ENCODE results near the gene SYNJ2. TPM values are rescaled to one million over a fixed set of nuclear protein-coding genes. Genes with fewer than 3 reads are reported as not detected.

SYNJ2 gene
- total RNA-seq, 3 donors from 2014 or later, result 22.9 to 27.8 (median 24.2) TPM

GRCh38 chr6:158122048-158122447, 140.4 kb downstream of the SYNJ2 start:
- Mint-ChIP-seq H3K27me3 (ENCODE audit: low read depth) (no peaks in the 10 kb centered on the region), H3K4me3 (no peak overlapping the region), H3K9me3 (no peaks in the 10 kb centered on the region), H3K36me3 (ENCODE audit: insufficient read depth) (peaks cover 33% of the 10 kb centered on the region), H3K4me1 (ENCODE audit: low read depth) (no peaks in the 10 kb centered on the region)
- DNase-seq, result no peak
- ATAC-seq, result no peak

- H3K9me3 Mint-ChIP-seq, result no peaks in the 10 kb centered on the region
- peaks cover 37% of the 10 kb centered on the region for H3K36me3 Mint-ChIP-seq (ENCODE audit: insufficient read depth)
- no peaks in the 10 kb centered on the region for H3K27me3 Mint-ChIP-seq (ENCODE audit: low read depth)
- DNase-seq (no peak), ATAC-seq (no peak)
- H3K4me3 Mint-ChIP-seq, result no peak overlapping the region
- no peaks in the 10 kb centered on the region for H3K4me1 Mint-ChIP-seq (ENCODE audit: low read depth)
Measured at GRCh38 chr6:158124288-158124687, 142.6 kb downstream of the SYNJ2 start.

GRCh38 chr6:158125271-158125670, 143.6 kb downstream of the SYNJ2 start:
- Mint-ChIP-seq H3K4me3 (no peak overlapping the region), H3K9me3 (no peaks in the 10 kb centered on the region), H3K4me1 (ENCODE audit: low read depth) (no peaks in the 10 kb centered on the region), H3K36me3 (ENCODE audit: insufficient read depth) (peaks cover 37% of the 10 kb centered on the region), H3K27me3 (ENCODE audit: low read depth) (no peaks in the 10 kb centered on the region)
- DNase-seq (no peak), ATAC-seq (no peak)

- peak in 1 of 2 donors; percentile 53 for ATAC-seq
- no peak for DNase-seq
- H3K36me3 Mint-ChIP-seq (ENCODE audit: insufficient read depth), result peaks cover 11% of the 10 kb centered on the region
- no peaks in the 10 kb centered on the region for H3K9me3 Mint-ChIP-seq
- no peaks in the 10 kb centered on the region for H3K27me3 Mint-ChIP-seq (ENCODE audit: low read depth)
- no peak overlapping the region for H3K4me3 Mint-ChIP-seq
- no peaks in the 10 kb centered on the region for H3K4me1 Mint-ChIP-seq (ENCODE audit: low read depth)
Measured at GRCh38 chr6:158131926-158132325, 150.3 kb downstream of the SYNJ2 start.

- no peaks in the 10 kb centered on the region for H3K4me1 Mint-ChIP-seq (ENCODE audit: low read depth)
- no peaks in the 10 kb centered on the region for H3K27me3 Mint-ChIP-seq (ENCODE audit: low read depth)
- no peak overlapping the region for H3K4me3 Mint-ChIP-seq
- DNase-seq, result no peak
- no peak for ATAC-seq
- H3K36me3 Mint-ChIP-seq (ENCODE audit: insufficient read depth), result peaks cover 24% of the 10 kb centered on the region
- H3K9me3 Mint-ChIP-seq, result no peaks in the 10 kb centered on the region
Measured at GRCh38 chr6:158142789-158143188, 161.1 kb downstream of the SYNJ2 start.

GRCh38 chr6:158143700-158144099, 162.0 kb downstream of the SYNJ2 start:
- no peak for DNase-seq
- Mint-ChIP-seq H3K9me3 (no peaks in the 10 kb centered on the region), H3K4me3 (no peak overlapping the region), H3K27me3 (ENCODE audit: low read depth) (no peaks in the 10 kb centered on the region), H3K36me3 (ENCODE audit: insufficient read depth) (peaks cover 27% of the 10 kb centered on the region), H3K4me1 (ENCODE audit: low read depth) (no peaks in the 10 kb centered on the region)
- ATAC-seq, result no peak

Other genes starting within 250 kb of the SYNJ2 start
- gene SNX9, start 158.6 kb upstream of the SYNJ2 start, total RNA-seq, result 10 to 100 TPM; 39.0 to 52.5 (median 42.8) TPM
- 1 to 10 TPM; 1.8 to 2.5 (median 2.3) TPM for gene SERAC1, start 186.4 kb downstream of the SYNJ2 start, total RNA-seq
- 10 to 100 TPM; 22.2 to 25.3 (median 24.4) TPM for gene GTF2H5, start 186.5 kb downstream of the SYNJ2 start, total RNA-seq

Data from activated T-cell treated with anti-CD3 and anti-CD28 coated beads, Interleukin-2, amount 50 U/mL, for 4 hours (primary cell).